Activated CD8-positive, alpha-beta T cell treated with anti-CD3 and anti-CD28 coated beads, Interleukin-2, amount 10 ng/mL, durations not matched to agents 7 days and 5 days (primary cell): ENCODE data around the gene ARHGAP15. TPM values are rescaled to one million over a fixed set of nuclear protein-coding genes. Genes with fewer than 3 reads are reported as not detected.

Source experiments
- ATAC-seq: fragments of 150-1000 bp; cut with Tn5 transposase; one replicate; pipeline ENCODE4 v1.10.0; 2021; ENCODE audit warnings: moderate library complexity
- CTCF ChIA-PET: fragments of 350-600 bp; sonication (Branson Sonifier 250); formaldehyde crosslinking; loops from one replicate; lab custom pipeline; 2021; ENCODE audit warnings: antibody characterized with exemption; lab: Charles Lee
- POLR2A ChIA-PET: fragments of 350-600 bp; sonication (Branson Sonifier 250); formaldehyde crosslinking; loops from one replicate; lab custom pipeline; 2021; ENCODE audit warnings: antibody characterized with exemption; lab: Charles Lee
- DNase-seq: peaks from one replicate; pipeline ENCODE4 v3.0.0-alpha.2; 2020
- H3K27ac Mint-ChIP-seq: one replicate; pipeline ENCODE4 v1.8.0; 2021; ENCODE audit warnings: mild to moderate bottlenecking, mixed read lengths
- H3K27me3 Mint-ChIP-seq: one replicate; pipeline ENCODE4 v1.8.0; 2021; ENCODE audit warnings: low read depth, mixed read lengths
- H3K36me3 Mint-ChIP-seq: one replicate; pipeline ENCODE4 v1.8.0; 2021; ENCODE audit warnings: low read depth, mixed read lengths
- H3K4me1 Mint-ChIP-seq: one replicate; pipeline ENCODE4 v1.8.0; 2021; ENCODE audit warnings: low read depth, mixed read lengths
- H3K4me3 Mint-ChIP-seq: one replicate; pipeline ENCODE4 v1.8.0; 2021; ENCODE audit warnings: mild to moderate bottlenecking, mixed read lengths
- H3K9me3 Mint-ChIP-seq: one replicate; pipeline ENCODE4 v1.8.0; 2022; ENCODE audit warnings: mixed read lengths; ENCODE audit not compliant: insufficient read depth
- total RNA-seq, 2 experiments: library from RNA; stranded (reverse); gene quantifications; one replicate each; pipeline ENCODE4 v1.2.3, GENCODE V29; 2021

Gene ARHGAP15
- total RNA-seq, 2 experiments from 2014 or later: 154 to 158 TPM

GRCh38 chr2:143803936-143804335 lies 674.7 kb downstream of the ARHGAP15 start:
- Mint-ChIP-seq H3K9me3 (no peaks in the 10 kb centered on the region), H3K27me3 (peaks cover 3% of the 10 kb centered on the region), H3K4me3 (no peak overlapping the region), H3K27ac (no peak overlapping the region), H3K36me3 (no peaks in the 10 kb centered on the region), H3K4me1 (peaks cover 7% of the 10 kb centered on the region)
- ChIA-PET CTCF (interaction anchor here (0.8 to 1.2 kb wide), 4 partner anchors 13 to 380 kb away, joined by 3 to 4 read pairs (median 3); no protein-coding TSS in a partner anchor), POLR2A (interaction anchor here (0.6 kb wide), 1 partner anchor 822 kb away, joined by 3 read pairs; no protein-coding TSS in a partner anchor)
- ATAC-seq (no peak), DNase-seq (no peak)

GRCh38 chr2:143805666-143806065 lies 676.4 kb downstream of the ARHGAP15 start:
- no peak overlapping the region for H3K4me3 Mint-ChIP-seq
- H3K27me3 Mint-ChIP-seq: peaks cover 3% of the 10 kb centered on the region
- ChIA-PET POLR2A (no interaction called here), CTCF (no interaction called here)
- no peaks in the 10 kb centered on the region for H3K9me3 Mint-ChIP-seq
- H3K4me1 Mint-ChIP-seq: peaks cover 7% of the 10 kb centered on the region
- no peak for ATAC-seq
- DNase-seq: no peak
- H3K36me3 Mint-ChIP-seq: no peaks in the 10 kb centered on the region
- no peak overlapping the region for H3K27ac Mint-ChIP-seq

- no peak for ATAC-seq
- ChIA-PET CTCF (no interaction called here), POLR2A (no interaction called here)
- Mint-ChIP-seq H3K4me1 (peaks cover 7% of the 10 kb centered on the region), H3K36me3 (no peaks in the 10 kb centered on the region), H3K27ac (no peak overlapping the region), H3K27me3 (peaks cover 3% of the 10 kb centered on the region), H3K4me3 (no peak overlapping the region), H3K9me3 (no peaks in the 10 kb centered on the region)
- DNase-seq: no peak
Measured at GRCh38 chr2:143807192-143807591, 678.0 kb downstream of the ARHGAP15 start.

GRCh38 chr2:143807671-143808070 lies 678.5 kb downstream of the ARHGAP15 start:
- CTCF ChIA-PET: no interaction called here
- POLR2A ChIA-PET: no interaction called here
- Mint-ChIP-seq H3K4me1 (peaks cover 7% of the 10 kb centered on the region), H3K4me3 (no peak overlapping the region), H3K27ac (no peak overlapping the region), H3K36me3 (no peaks in the 10 kb centered on the region), H3K9me3 (no peaks in the 10 kb centered on the region), H3K27me3 (peaks cover 3% of the 10 kb centered on the region)
- no peak for ATAC-seq
- DNase-seq: no peak

- no peak for ATAC-seq
- Mint-ChIP-seq H3K36me3 (no peaks in the 10 kb centered on the region), H3K27me3 (peaks cover 3% of the 10 kb centered on the region), H3K4me1 (peaks cover 2% of the 10 kb centered on the region), H3K9me3 (no peaks in the 10 kb centered on the region), H3K4me3 (no peak overlapping the region), H3K27ac (no peak overlapping the region)
- no peak for DNase-seq
- ChIA-PET CTCF (no interaction called here), POLR2A (no interaction called here)
Measured at GRCh38 chr2:143808166-143808565, 678.9 kb downstream of the ARHGAP15 start.

GRCh38 chr2:143815082-143815481 lies 685.9 kb downstream of the ARHGAP15 start:
- Mint-ChIP-seq H3K9me3 (no peaks in the 10 kb centered on the region), H3K27ac (no peak overlapping the region), H3K36me3 (no peaks in the 10 kb centered on the region), H3K27me3 (no peaks in the 10 kb centered on the region), H3K4me1 (no peaks in the 10 kb centered on the region), H3K4me3 (no peak overlapping the region)
- DNase-seq (no peak), ATAC-seq (no peak)
- ChIA-PET POLR2A (no interaction called here), CTCF (interaction anchor here (1.0 kb wide), 1 partner anchor 17 kb away, joined by 3 read pairs; no protein-coding TSS in a partner anchor)

- Mint-ChIP-seq H3K4me3 (no peak overlapping the region), H3K36me3 (no peaks in the 10 kb centered on the region), H3K27me3 (no peaks in the 10 kb centered on the region), H3K27ac (no peak overlapping the region), H3K9me3 (no peaks in the 10 kb centered on the region), H3K4me1 (no peaks in the 10 kb centered on the region)
- CTCF ChIA-PET: no interaction called here
- POLR2A ChIA-PET: no interaction called here
- no peak for DNase-seq
- no peak for ATAC-seq
Measured at GRCh38 chr2:143816916-143817315, 687.7 kb downstream of the ARHGAP15 start.
